Loucy (cell line): ENCODE measurements around the gene PIGR.

Experiments
- H2AFZ ChIP-seq: fragments of 200-600 bp; sonication (generic); 2 replicates; pipeline ENCODE4 v1.6.0; 2016; ENCODE audit warnings: antibody characterized with exemption, mild to moderate bottlenecking, low read length, moderate library complexity
- H3F3A ChIP-seq: fragments of 200-600 bp; 2 replicates; pipeline ENCODE4 v1.6.0; 2016; ENCODE audit warnings: antibody characterized with exemption, low read depth, mild to moderate bottlenecking
- H3K27me3 ChIP-seq: fragments of 200-600 bp; sonication (generic); 2 replicates; pipeline ENCODE4 v1.6.1; 2014; ENCODE audit warnings: low read length, mild to moderate bottlenecking; ENCODE audit not compliant: insufficient read depth, poor library complexity, severe bottlenecking
- H3K36me3 ChIP-seq: fragments of 200-600 bp; sonication (generic); 2 replicates; pipeline ENCODE4 v1.6.1; 2016; ENCODE audit warnings: low read length; ENCODE audit not compliant: insufficient read depth
- H3K4me1 ChIP-seq: fragments of 200-600 bp; sonication (generic); 2 replicates; pipeline ENCODE4 v1.5.1; 2014; ENCODE audit warnings: low read length, mild to moderate bottlenecking; ENCODE audit not compliant: insufficient read depth, poor library complexity, severe bottlenecking
- H3K4me2 ChIP-seq: fragments of 200-600 bp; sonication (generic); 2 replicates; pipeline ENCODE4 v1.6.0; 2014; ENCODE audit warnings: antibody characterized with exemption, low read length, low read depth, mild to moderate bottlenecking; ENCODE audit not compliant: poor library complexity, severe bottlenecking
- H3K4me3 ChIP-seq: fragments of 200-600 bp; sonication (generic); 2 replicates; pipeline ENCODE4 v1.5.1; 2014; ENCODE audit warnings: low read length, mild to moderate bottlenecking, mixed read lengths; ENCODE audit not compliant: poor library complexity, severe bottlenecking
- H3K79me2 ChIP-seq: fragments of 200-600 bp; sonication (generic); 2 replicates; pipeline ENCODE4 v1.6.1; 2014; ENCODE audit warnings: low read length; ENCODE audit not compliant: insufficient read depth
- H3K9ac ChIP-seq: fragments of 200-600 bp; sonication (generic); 2 replicates; pipeline ENCODE4 v1.6.0; 2014; ENCODE audit warnings: mild to moderate bottlenecking, low read depth, low read length, moderate library complexity; ENCODE audit not compliant: poor library complexity, severe bottlenecking
- H3K9me2 ChIP-seq: fragments of 200-600 bp; sonication (generic); replicated peaks from 2 replicates; pipeline ENCODE4 v1.6.1; 2016; ENCODE audit warnings: low read depth, low read length, mixed read lengths
- H3K9me3 ChIP-seq: fragments of 200-600 bp; sonication (generic); 2 replicates; pipeline ENCODE4 v1.6.1; 2014; ENCODE audit warnings: mild to moderate bottlenecking, antibody characterized with exemption, low read length, low read depth; ENCODE audit not compliant: insufficient read depth
- H4K20me1 ChIP-seq: fragments of 200-600 bp; sonication (generic); 2 replicates; pipeline ENCODE4 v1.6.0; 2014; ENCODE audit warnings: antibody characterized with exemption, low read length, mild to moderate bottlenecking; ENCODE audit not compliant: insufficient read depth, poor library complexity, severe bottlenecking
- EZH2phosphoT487 ChIP-seq: fragments of 200-600 bp; IDR thresholded peaks from 2 replicates; pipeline ENCODE4 v1.6.1; 2018; ENCODE audit warnings: antibody characterized with exemption, mild to moderate bottlenecking, moderate library complexity, borderline replicate concordance
- TF ChIP-seq, protein P1 (sequence below): fragments of 200-600 bp; sonication (generic); conservative IDR thresholded peaks from 2 replicates; pipeline ENCODE4 v1.5.1; 2014; ENCODE audit warnings: mild to moderate bottlenecking, antibody characterized with exemption, low read length

Gene PIGR

DNA sequence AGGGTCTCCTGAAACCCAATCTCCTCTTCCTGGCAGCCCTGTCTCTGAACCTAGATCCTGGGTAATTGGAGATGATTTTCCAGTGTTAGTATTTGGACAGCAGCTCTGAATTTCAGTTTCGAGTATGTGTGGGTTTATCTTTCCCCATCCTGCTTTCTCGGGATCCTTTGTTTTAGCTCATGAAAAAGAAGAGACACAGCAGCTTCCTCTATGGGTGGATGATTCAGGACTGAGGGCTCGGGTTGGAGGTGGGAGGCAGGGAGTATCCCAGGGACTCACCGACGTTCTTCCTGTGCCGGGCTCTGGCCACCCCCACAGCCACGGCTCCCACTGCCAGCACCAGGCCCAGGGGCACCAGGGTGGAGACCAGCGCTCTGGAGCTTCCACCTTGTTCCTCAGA is 14.1 kb downstream of the PIGR start:
- TF ChIP-seq, protein P1, sequence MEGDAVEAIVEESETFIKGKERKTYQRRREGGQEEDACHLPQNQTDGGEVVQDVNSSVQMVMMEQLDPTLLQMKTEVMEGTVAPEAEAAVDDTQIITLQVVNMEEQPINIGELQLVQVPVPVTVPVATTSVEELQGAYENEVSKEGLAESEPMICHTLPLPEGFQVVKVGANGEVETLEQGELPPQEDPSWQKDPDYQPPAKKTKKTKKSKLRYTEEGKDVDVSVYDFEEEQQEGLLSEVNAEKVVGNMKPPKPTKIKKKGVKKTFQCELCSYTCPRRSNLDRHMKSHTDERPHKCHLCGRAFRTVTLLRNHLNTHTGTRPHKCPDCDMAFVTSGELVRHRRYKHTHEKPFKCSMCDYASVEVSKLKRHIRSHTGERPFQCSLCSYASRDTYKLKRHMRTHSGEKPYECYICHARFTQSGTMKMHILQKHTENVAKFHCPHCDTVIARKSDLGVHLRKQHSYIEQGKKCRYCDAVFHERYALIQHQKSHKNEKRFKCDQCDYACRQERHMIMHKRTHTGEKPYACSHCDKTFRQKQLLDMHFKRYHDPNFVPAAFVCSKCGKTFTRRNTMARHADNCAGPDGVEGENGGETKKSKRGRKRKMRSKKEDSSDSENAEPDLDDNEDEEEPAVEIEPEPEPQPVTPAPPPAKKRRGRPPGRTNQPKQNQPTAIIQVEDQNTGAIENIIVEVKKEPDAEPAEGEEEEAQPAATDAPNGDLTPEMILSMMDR = no peak
- no peak for TF ChIP-seq EZH2phosphoT487
- Histone ChIP-seq H3F3A (no peaks in the 10 kb centered on the region), H3K9me2 (no peaks in the 10 kb centered on the region), H3K79me2 (no peaks in the 10 kb centered on the region), H3K4me2 (no peak overlapping the region), H3K4me3 (no peak overlapping the region), H3K4me1 (no peaks in the 10 kb centered on the region), H3K36me3 (no peaks in the 10 kb centered on the region), H4K20me1 (no peaks in the 10 kb centered on the region), H3K9me3 (no peaks in the 10 kb centered on the region), H3K9ac (no peak overlapping the region), H2AFZ (no peak overlapping the region), H3K27me3 (no peaks in the 10 kb centered on the region)

- H3K27me3 ChIP-seq = no peaks in the 10 kb centered on the region
- TF ChIP-seq EZH2phosphoT487 = no peak
- TF ChIP-seq, protein P1 = no peak; the same call in 1 of the 2 replicates
- H3K4me2 ChIP-seq = no peak overlapping the region
- no peaks in the 10 kb centered on the region for H3K9me2 ChIP-seq
- H3K4me1 ChIP-seq = no peaks in the 10 kb centered on the region
- H3F3A ChIP-seq = no peaks in the 10 kb centered on the region
- no peak overlapping the region for H3K9ac ChIP-seq
- no peaks in the 10 kb centered on the region for H3K9me3 ChIP-seq
- no peaks in the 10 kb centered on the region for H3K36me3 ChIP-seq
- H4K20me1 ChIP-seq = no peaks in the 10 kb centered on the region
- no peaks in the 10 kb centered on the region for H3K79me2 ChIP-seq
- no peak overlapping the region for H2AFZ ChIP-seq
- H3K4me3 ChIP-seq = no peak overlapping the region
Measured at GRCh38 chr1:206931709-206932108, 14.6 kb downstream of the PIGR start.

DNA sequence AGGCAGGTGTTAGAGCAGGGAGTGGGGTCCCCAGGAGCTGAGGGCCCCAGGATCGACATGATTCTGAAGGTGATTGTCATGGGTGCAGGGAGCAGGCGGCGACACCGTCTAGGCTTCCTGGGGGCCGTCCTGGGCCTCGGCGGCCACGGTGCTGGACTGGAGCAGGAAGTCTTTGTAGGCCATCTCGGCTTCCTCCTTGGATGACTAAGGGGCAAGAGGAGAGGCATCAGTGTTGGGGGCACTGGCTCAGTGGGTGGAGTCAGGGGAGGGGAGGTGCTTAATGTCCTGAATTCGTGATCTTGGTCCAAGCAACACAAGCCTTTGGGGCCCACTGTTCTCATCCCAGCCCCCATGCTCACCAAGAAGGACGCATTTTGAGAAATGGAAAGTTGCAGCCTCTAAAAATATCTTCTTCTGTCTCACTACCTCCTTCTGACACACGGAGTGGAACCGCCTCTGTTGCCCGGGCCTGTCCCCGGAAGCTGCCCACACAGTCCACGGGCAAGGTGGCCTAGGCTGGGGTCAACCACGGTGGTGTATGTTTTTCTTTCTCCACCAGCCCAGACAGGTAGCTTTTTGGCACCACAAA is 16.0 kb downstream of the PIGR start:
- no peaks in the 10 kb centered on the region for H4K20me1 ChIP-seq
- H3K9ac ChIP-seq = no peak overlapping the region

More for the DNA sequence above, 16.0 kb downstream of the PIGR start:
- Histone ChIP-seq H3K36me3 (no peaks in the 10 kb centered on the region), H3K9me3 (no peaks in the 10 kb centered on the region), H3K9me2 (no peaks in the 10 kb centered on the region), H3K4me2 (no peak overlapping the region), H3K4me3 (no peak overlapping the region), H3K4me1 (no peaks in the 10 kb centered on the region), H3F3A (no peaks in the 10 kb centered on the region), H3K79me2 (no peaks in the 10 kb centered on the region), H2AFZ (no peak overlapping the region), H3K27me3 (no peaks in the 10 kb centered on the region)
- TF ChIP-seq, protein P1 = no peak
- TF ChIP-seq EZH2phosphoT487 = no peak
